Smooth muscle cell (in vitro differentiated cells): ENCODE data around the gene TECTA. TPM values are rescaled to one million over a fixed set of nuclear protein-coding genes. Genes with fewer than 3 reads are reported as not detected.

ENCODE experiments used
- DNase-seq: peaks from one replicate; lab custom pipeline; 2025; ENCODE audit not compliant: unreplicated experiment; lab: John Stamatoyannopoulos, UW
- H2AFZ ChIP-seq: fragments of 200-600 bp; sonication (generic); 2 replicates; pipeline ENCODE4 v1.6.0; 2016; ENCODE audit warnings: antibody characterized with exemption, low read depth, mild to moderate bottlenecking
- H3F3A ChIP-seq: fragments of 200-600 bp; sonication (generic); 2 replicates; pipeline ENCODE4 v1.6.0; 2017; ENCODE audit warnings: antibody characterized with exemption, low read depth
- H3K27ac ChIP-seq: fragments of 200-600 bp; sonication (generic); 2 replicates; pipeline ENCODE4 v1.5.1; 2016; ENCODE audit warnings: low read depth, mild to moderate bottlenecking
- H3K27me3 ChIP-seq: fragments of 200-600 bp; sonication (generic); 2 replicates; pipeline ENCODE4 v1.6.1; 2016; ENCODE audit warnings: low read depth, mild to moderate bottlenecking
- H3K36me3 ChIP-seq: fragments of 200-600 bp; sonication (generic); 2 replicates; pipeline ENCODE4 v1.5.1; 2016; ENCODE audit warnings: low read depth
- H3K4me1 ChIP-seq: fragments of 200-600 bp; sonication (generic); 2 replicates; pipeline ENCODE4 v1.5.1; 2016; ENCODE audit warnings: low read depth
- H3K4me2 ChIP-seq: fragments of 200-600 bp; sonication (generic); 2 replicates; pipeline ENCODE4 v1.6.0; 2016; ENCODE audit warnings: mild to moderate bottlenecking
- H3K4me3 ChIP-seq: fragments of 200-600 bp; sonication (generic); 2 replicates; pipeline ENCODE4 v1.5.1; 2016; ENCODE audit warnings: mild to moderate bottlenecking
- H3K79me2 ChIP-seq: fragments of 200-600 bp; sonication (generic); 2 replicates; pipeline ENCODE4 v1.6.0; 2016; ENCODE audit warnings: low read depth, mild to moderate bottlenecking
- H3K9ac ChIP-seq: fragments of 200-600 bp; sonication (generic); 2 replicates; pipeline ENCODE4 v1.6.0; 2016; ENCODE audit warnings: low read depth
- H3K9me3 ChIP-seq: fragments of 200-600 bp; sonication (generic); replicated peaks from 2 replicates; pipeline ENCODE4 v1.5.1; 2016; ENCODE audit warnings: low read depth
- H4K20me1 ChIP-seq: fragments of 200-600 bp; sonication (generic); 2 replicates; pipeline ENCODE4 v1.6.0; 2016; ENCODE audit warnings: low read depth
- CTCF ChIP-seq: fragments of 200-600 bp; sonication (generic); IDR thresholded peaks from 2 replicates; pipeline ENCODE4 v1.5.1; 2017; ENCODE audit warnings: borderline replicate concordance, mild to moderate bottlenecking, antibody characterized with exemption; ENCODE audit not compliant: insufficient read depth, poor library complexity, severe bottlenecking
- WGBS: methylation state at CpG from one replicate; pipeline ENCODE4 v1.1.7; 2016; ENCODE audit warnings: low lambda C conversion rate; 5-methylcytosine and 5-hydroxymethylcytosine counted together
- polyA plus RNA-seq: library from polyadenylated mRNA; unstranded; fragments of >200 nt; fragmentation: Nextera tagmentation; extraction: Ambion mirVana; gene quantifications from 2 replicates; pipeline ENCODE4 v1.2.1, GENCODE V29; 2016
- total RNA-seq: library from RNA; depleted of rRNA; stranded (reverse); fragments of >200 nt; gene quantifications from 2 replicates; pipeline ENCODE4 v1.2.3, GENCODE V29; 2014

Gene TECTA
- total and polyA plus RNA-seq, 2 experiments from 2014 or later: 0.59 to 1.5 TPM

DNA sequence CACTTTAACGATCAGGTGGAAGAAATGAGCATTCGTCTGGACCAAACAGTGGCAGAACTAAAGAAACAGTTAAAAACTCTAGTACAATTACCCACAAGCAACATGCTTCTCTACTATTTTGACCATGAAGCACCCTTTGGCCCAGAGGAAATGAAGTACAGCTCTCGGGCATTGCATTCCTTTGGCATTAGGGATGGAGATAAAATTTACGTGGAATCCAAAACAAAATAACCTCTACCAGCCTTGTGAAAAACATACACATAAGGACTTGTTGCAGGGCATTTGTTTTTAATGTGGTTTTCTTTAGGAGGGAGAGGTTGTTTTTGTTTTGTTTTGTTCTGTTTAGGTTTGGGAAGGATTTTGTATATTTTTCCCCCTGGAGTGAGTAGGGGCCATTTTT is 14.2 kb upstream of the TECTA start:
- DNase-seq: no peak
- H3K9ac ChIP-seq: no peak overlapping the region
- H3K4me2 ChIP-seq: no peak overlapping the region
- H3F3A ChIP-seq: no peaks in the 10 kb centered on the region
- peaks cover 35% of the 10 kb centered on the region for H4K20me1 ChIP-seq
- no peaks in the 10 kb centered on the region for H3K4me1 ChIP-seq
- no peaks in the 10 kb centered on the region for H3K27me3 ChIP-seq
- H3K4me3 ChIP-seq: no peak overlapping the region
- no peaks in the 10 kb centered on the region for H3K36me3 ChIP-seq
- H2AFZ ChIP-seq: no peak overlapping the region
- no peaks in the 10 kb centered on the region for H3K79me2 ChIP-seq
- no peak for TF ChIP-seq CTCF
- H3K9me3 ChIP-seq: no peaks in the 10 kb centered on the region
- H3K27ac ChIP-seq: no peak overlapping the region
- WGBS: 65% methylated on average over 4 of the region's 4 CpGs

GRCh38 chr11:121089566-121089965 is 11.5 kb upstream of the TECTA start:
- no peak for DNase-seq
- no peak overlapping the region for H3K9ac ChIP-seq

DNA sequence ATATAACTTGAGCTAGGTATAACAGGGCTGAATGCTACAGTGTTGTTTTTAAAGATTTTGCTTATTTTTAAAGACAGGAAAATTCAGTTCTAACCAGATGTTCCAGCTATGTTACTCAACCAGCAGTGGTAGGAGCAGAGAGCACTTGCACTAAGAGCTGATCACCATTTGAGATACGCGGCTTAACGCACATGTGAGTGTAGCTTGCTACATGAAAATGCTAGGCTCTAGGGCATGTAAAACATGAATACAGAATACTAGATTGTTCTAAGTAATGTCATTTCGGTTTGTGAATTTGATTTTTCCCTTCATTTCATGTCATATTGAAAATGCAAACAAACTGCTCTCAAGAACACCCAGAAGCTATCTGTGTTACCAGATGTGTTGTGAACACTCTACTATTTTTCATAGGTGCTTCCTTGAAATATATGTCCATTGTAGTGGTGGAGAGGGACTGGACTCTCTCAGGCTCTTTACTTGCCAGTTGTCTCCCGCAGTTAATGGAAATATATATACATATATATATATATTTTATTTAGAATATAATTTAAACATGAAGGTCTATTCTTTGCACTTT is 10.8 kb upstream of the TECTA start:
- H3K36me3 ChIP-seq: no peaks in the 10 kb centered on the region
- no peak overlapping the region for H3K4me3 ChIP-seq
- H3K27me3 ChIP-seq: no peaks in the 10 kb centered on the region
- no peaks in the 10 kb centered on the region for H3K4me1 ChIP-seq
- no peak overlapping the region for H3K27ac ChIP-seq
- no peak for TF ChIP-seq CTCF
- no peak for DNase-seq
- no peaks in the 10 kb centered on the region for H3K79me2 ChIP-seq
- peaks cover 4% of the 10 kb centered on the region for H4K20me1 ChIP-seq
- no peaks in the 10 kb centered on the region for H3F3A ChIP-seq
- no peak overlapping the region for H3K9ac ChIP-seq
- no peak overlapping the region for H3K4me2 ChIP-seq
- H3K9me3 ChIP-seq: no peaks in the 10 kb centered on the region
- 98% methylated on average over 5 of the region's 5 CpGs for WGBS
- no peak overlapping the region for H2AFZ ChIP-seq

More at GRCh38 chr11:121089566-121089965, 11.5 kb upstream of the TECTA start:
- H3K27ac ChIP-seq: no peak overlapping the region
- no peak overlapping the region for H3K4me3 ChIP-seq
- WGBS: 93% methylated on average over 1 of the region's 1 CpG
- no peak overlapping the region for H3K4me2 ChIP-seq
- H4K20me1 ChIP-seq: peaks cover 8% of the 10 kb centered on the region
- no peaks in the 10 kb centered on the region for H3K36me3 ChIP-seq
- no peaks in the 10 kb centered on the region for H3K4me1 ChIP-seq
- H3K27me3 ChIP-seq: no peaks in the 10 kb centered on the region
- H2AFZ ChIP-seq: no peak overlapping the region
- no peaks in the 10 kb centered on the region for H3K79me2 ChIP-seq
- no peaks in the 10 kb centered on the region for H3K9me3 ChIP-seq
- no peak for TF ChIP-seq CTCF
- H3F3A ChIP-seq: no peaks in the 10 kb centered on the region

GRCh38 chr11:121091492-121092152 is 9.4 kb upstream of the TECTA start:
- Histone ChIP-seq H3K4me3 (no peak overlapping the region), H3K27ac (no peak overlapping the region), H3K9me3 (no peaks in the 10 kb centered on the region), H3K36me3 (no peaks in the 10 kb centered on the region), H3K9ac (no peak overlapping the region), H4K20me1 (no peaks in the 10 kb centered on the region), H3K4me2 (no peak overlapping the region), H3K27me3 (no peaks in the 10 kb centered on the region), H3K4me1 (no peaks in the 10 kb centered on the region), H3F3A (no peaks in the 10 kb centered on the region), H2AFZ (no peak overlapping the region), H3K79me2 (no peaks in the 10 kb centered on the region)
- WGBS: 90% methylated on average over 3 of the region's 3 CpGs
- DNase-seq: no peak
- no peak for TF ChIP-seq CTCF
